GM20000 (cell line): ENCODE results near the gene FGFRL1.

Experiments
- DNase-seq: peaks from one replicate; pipeline ENCODE4 v3.0.0; 2012; ENCODE audit warnings: low spot score
- CTCF ChIP-seq: IDR thresholded peaks from 2 replicates; pipeline ENCODE4 v1.5.1; 2012; ENCODE audit warnings: mild to moderate bottlenecking, control low read depth; ENCODE audit errors: extremely low read depth, missing control alignments

The FGFRL1 gene

GRCh38 chr4:982814-983213 lies 28.6 kb upstream of the FGFRL1 start:
- TF ChIP-seq CTCF = no peak
- DNase-seq = no peak

GRCh38 chr4:984336-985054 lies 26.9 kb upstream of the FGFRL1 start:
- no peak for TF ChIP-seq CTCF
- no peak for DNase-seq

GRCh38 chr4:985123-985830 lies 26.1 kb upstream of the FGFRL1 start:
- TF ChIP-seq CTCF = no peak
- DNase-seq = peak; percentile 87

- no peak for TF ChIP-seq CTCF
- DNase-seq = no peak
These were observed 25.0 kb upstream of the FGFRL1 start for GRCh38 chr4:986428-986878.

- peak; percentile 16 for TF ChIP-seq CTCF
- peak; percentile 96 for DNase-seq
These were observed 24.4 kb upstream of the FGFRL1 start, which contains the start of gene IDUA for GRCh38 chr4:986879-987623. IDUA (plus strand) TSS chr4:987044; CDS start chr4:987085, 41 bp downstream.

GRCh38 chr4:987624-988513 lies 23.6 kb upstream of the FGFRL1 start:
- no peak for DNase-seq
- no peak for TF ChIP-seq CTCF
